ENCODE data around the gene AUH. TPM values are rescaled to one million over a fixed set of nuclear protein-coding genes. Genes with fewer than 3 reads are reported as not detected.
A peak's percentile ranks its signal among the peaks of the same experiment; 100 is the strongest.

The AUH gene
- total RNA-seq, 1 experiment from 2014 or later, result 21.7 TPM

DNA sequence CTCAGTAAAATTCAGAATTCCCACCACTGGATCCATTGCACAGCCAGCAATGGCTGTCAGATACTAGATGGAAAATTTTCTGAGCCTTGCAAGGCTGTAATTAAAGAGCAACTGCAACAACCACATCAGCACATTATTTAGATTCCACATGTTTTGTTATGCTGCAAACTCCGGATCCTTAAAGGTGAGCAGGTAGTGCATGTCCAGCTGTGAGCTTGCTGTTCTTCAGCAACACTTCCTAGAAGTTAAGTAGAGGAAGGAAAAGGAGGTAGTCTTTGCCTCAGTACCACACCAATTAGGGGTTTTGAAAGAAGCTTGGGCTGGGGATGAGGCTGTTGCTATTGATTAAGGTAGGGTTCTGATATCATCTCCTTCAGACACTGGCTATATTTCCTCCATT is 144.3 kb downstream of the AUH start:
- Histone ChIP-seq H3K9me3 (ENCODE audit: control insufficient read depth, low read depth, low read length) (no peaks in the 10 kb centered on the region), H3K4ac (ENCODE audit: low read depth, low read length) (no peak overlapping the region), H2BK120ac (ENCODE audit: low read depth, low read length, poor library complexity, severe bottlenecking) (no peak overlapping the region), H3K56ac (ENCODE audit: insufficient read length, low read depth, low read length) (no peak overlapping the region), H2BK5ac (ENCODE audit: insufficient read length, low read length) (no peak overlapping the region), H3K23me2 (ENCODE audit: insufficient read length, low read depth, low read length, poor library complexity, severe bottlenecking) (no peaks in the 10 kb centered on the region), H3K14ac (ENCODE audit: insufficient read depth, low read length) (no peak overlapping the region), H3T11ph (ENCODE audit: low read length) (no peak overlapping the region), H3K4me1 (ENCODE audit: insufficient read depth, low read length) (peaks cover 4% of the 10 kb centered on the region), H3K27ac (ENCODE audit: insufficient read length, low read depth, low read length) (peak overlapping the region; percentile 42), H2BK15ac (ENCODE audit: low read depth, low read length) (no peak overlapping the region), H4K5ac (ENCODE audit: insufficient read length, low read depth, low read length) (no peak overlapping the region), H3K23ac (ENCODE audit: insufficient read length, low read depth, low read length) (no peak overlapping the region), H2BK20ac (ENCODE audit: low read depth, low read length, poor library complexity, severe bottlenecking) (no peak overlapping the region), H3K9ac (ENCODE audit: extremely low read depth, insufficient read length, low read length) (no peak overlapping the region), H2AFZ (ENCODE audit: low read length) (no peak overlapping the region), H3K79me2 (ENCODE audit: insufficient read depth, low read length) (no peaks in the 10 kb centered on the region), H2AK5ac (ENCODE audit: insufficient read length, low read length) (no peak overlapping the region), H2BK12ac (ENCODE audit: insufficient read length, low read depth, low read length) (no peak overlapping the region), H3K18ac (ENCODE audit: insufficient read length, low read depth, low read length) (no peak overlapping the region), H4K91ac (ENCODE audit: insufficient read length, low read depth, low read length) (no peak overlapping the region), H4K20me1 (ENCODE audit: control insufficient read depth, insufficient read depth, insufficient read length) (no peaks in the 10 kb centered on the region), H3K4me2 (ENCODE audit: insufficient read depth, insufficient read length, low read length) (peak overlapping the region; percentile 17), H3K27me3 (ENCODE audit: insufficient read depth, low read length) (no peaks in the 10 kb centered on the region), H3K79me1 (ENCODE audit: insufficient read depth, low read depth, low read length, poor library complexity, severe bottlenecking) (no peaks in the 10 kb centered on the region), H4K8ac (replicated peaks; ENCODE audit: insufficient read length, low read depth, low read length) (no peak overlapping the region)
- no peaks in the 10 kb centered on the region for H3K9me3 Mint-ChIP-seq
- TF ChIP-seq, protein P1, sequence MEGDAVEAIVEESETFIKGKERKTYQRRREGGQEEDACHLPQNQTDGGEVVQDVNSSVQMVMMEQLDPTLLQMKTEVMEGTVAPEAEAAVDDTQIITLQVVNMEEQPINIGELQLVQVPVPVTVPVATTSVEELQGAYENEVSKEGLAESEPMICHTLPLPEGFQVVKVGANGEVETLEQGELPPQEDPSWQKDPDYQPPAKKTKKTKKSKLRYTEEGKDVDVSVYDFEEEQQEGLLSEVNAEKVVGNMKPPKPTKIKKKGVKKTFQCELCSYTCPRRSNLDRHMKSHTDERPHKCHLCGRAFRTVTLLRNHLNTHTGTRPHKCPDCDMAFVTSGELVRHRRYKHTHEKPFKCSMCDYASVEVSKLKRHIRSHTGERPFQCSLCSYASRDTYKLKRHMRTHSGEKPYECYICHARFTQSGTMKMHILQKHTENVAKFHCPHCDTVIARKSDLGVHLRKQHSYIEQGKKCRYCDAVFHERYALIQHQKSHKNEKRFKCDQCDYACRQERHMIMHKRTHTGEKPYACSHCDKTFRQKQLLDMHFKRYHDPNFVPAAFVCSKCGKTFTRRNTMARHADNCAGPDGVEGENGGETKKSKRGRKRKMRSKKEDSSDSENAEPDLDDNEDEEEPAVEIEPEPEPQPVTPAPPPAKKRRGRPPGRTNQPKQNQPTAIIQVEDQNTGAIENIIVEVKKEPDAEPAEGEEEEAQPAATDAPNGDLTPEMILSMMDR (conservative IDR thresholded peaks at IDR 0.05), result no peak
- peaks cover 12 to 13% of the 10 kb centered on the region in 2 experiments for H3K4me1 Mint-ChIP-seq
- H3K27ac Mint-ChIP-seq, result peak overlapping the region in 1 of 3 experiments; percentile 10; a peak in 1 of 7 replicates
- no peak for DNase-seq
- H3K4me3 Mint-ChIP-seq, result no peak overlapping the region
- H3K27me3 Mint-ChIP-seq (ENCODE audit: low read depth), result no peaks in the 10 kb centered on the region
- peaks cover 0 to 21% (median 9%) of the 10 kb centered on the region in 3 experiments; a peak in 4 of 7 replicates for H3K36me3 Mint-ChIP-seq (ENCODE audit: insufficient read depth in 1 of 3, low read depth in 3 of 3)
- no CpG with 5 or more reads among the region's 1 CpG for WGBS (ENCODE audit: extremely low coverage, insufficient read length, low lambda C conversion rate)
